HEK293 (cell line): Measurements from ENCODE around the gene OR2V1.

ENCODE experiments used
- CTCF ChIA-PET: fragments of 350-600 bp; formaldehyde crosslinking; extraction: SDS; loops from one replicate; lab custom pipeline; 2021; ENCODE audit warnings: antibody characterized with exemption; lab: Yijun Ruan, JAX
- POLR2A ChIA-PET: fragments of 300-600 bp; formaldehyde crosslinking; extraction: SDS; loops from one replicate; lab custom pipeline; 2020; ENCODE audit warnings: antibody characterized with exemption, inconsistent platforms; lab: Yijun Ruan, JAX
- H3K27ac ChIP-seq: fragments of 200-500 bp; sonication (Bioruptor generic); 2 replicates; pipeline ENCODE4 v1.5.1; 2014; ENCODE audit warnings: low read depth, low read length, control low read depth, inconsistent platforms; ENCODE audit errors: extremely low read depth
- H3K36me3 ChIP-seq, 2 experiments: fragments of 200-500 bp in 1 of 2; sonication (Bioruptor generic) in 1 of 2; 1 replicate in 1 of 2; 2 replicates in 1 of 2; pipeline ENCODE4 v1.5.1; 2014 to 2017; ENCODE audit warnings: inconsistent platforms in 2 of 2, low read length in 2 of 2; ENCODE audit not compliant: control insufficient read depth in 2 of 2, insufficient read depth in 1 of 2
- H3K4me1 ChIP-seq: fragments of 200-500 bp; sonication (Bioruptor generic); 2 replicates; pipeline ENCODE4 v1.5.1; 2014; ENCODE audit warnings: mild to moderate bottlenecking, low read length, inconsistent platforms; ENCODE audit not compliant: control insufficient read depth, insufficient read depth
- H3K4me3 ChIP-seq: 2 replicates; pipeline ENCODE4 v1.5.1; 2011; ENCODE audit warnings: low read depth, mild to moderate bottlenecking, control low read depth, low read length, moderate library complexity
- H3K9me3 ChIP-seq: fragments of 200-500 bp; sonication (Bioruptor generic); 2 replicates; pipeline ENCODE4 v1.5.1; 2014; ENCODE audit warnings: low read depth, low read length, inconsistent platforms; ENCODE audit not compliant: control insufficient read depth, insufficient read depth
- BCL11B ChIP-seq: fragments of 450-650 bp; formaldehyde crosslinking; IDR thresholded peaks from 2 replicates; pipeline ENCODE4 v1.5.1; 2016; ENCODE audit warnings: low read depth, missing biosample characterization, missing genetic modification characterization
- BCL6B ChIP-seq: fragments of 450-650 bp; formaldehyde crosslinking; IDR thresholded peaks from 2 replicates; pipeline ENCODE4 v1.5.1; 2017; ENCODE audit warnings: missing biosample characterization, missing genetic modification characterization
- KLF1 ChIP-seq: fragments of 450-650 bp; formaldehyde crosslinking; IDR thresholded peaks from 2 replicates; pipeline ENCODE4 v1.5.1; 2016; ENCODE audit warnings: missing biosample characterization, missing genetic modification characterization
- KLF7 ChIP-seq: fragments of 450-650 bp; formaldehyde crosslinking; IDR thresholded peaks from 2 replicates; pipeline ENCODE4 v1.5.1; 2016; ENCODE audit warnings: missing biosample characterization, missing genetic modification characterization, borderline replicate concordance
- PRDM2 ChIP-seq: fragments of 450-650 bp; formaldehyde crosslinking; IDR thresholded peaks from 2 replicates; pipeline ENCODE4 v1.5.1; 2016; ENCODE audit warnings: missing biosample characterization, missing genetic modification characterization, borderline replicate concordance
- TCF7L2 ChIP-seq: IDR thresholded peaks from 2 replicates; pipeline ENCODE4 v1.6.1; 2011; ENCODE audit warnings: low read depth, mild to moderate bottlenecking, inconsistent platforms, low read length, moderate library complexity, borderline replicate concordance
- YY2 ChIP-seq: fragments of 450-650 bp; formaldehyde crosslinking; IDR thresholded peaks from 2 replicates; pipeline ENCODE4 v1.5.1; 2016; ENCODE audit warnings: missing biosample characterization, missing genetic modification characterization
- ZBTB48 ChIP-seq: fragments of 450-650 bp; formaldehyde crosslinking; IDR thresholded peaks from 2 replicates; pipeline ENCODE4 v1.5.1; 2016; ENCODE audit warnings: missing biosample characterization, missing genetic modification characterization
- ZBTB7A ChIP-seq: fragments of 450-650 bp; formaldehyde crosslinking; IDR thresholded peaks from 2 replicates; pipeline ENCODE4 v1.5.1; 2016; ENCODE audit warnings: low read depth, missing biosample characterization, missing genetic modification characterization
- ZNF121 ChIP-seq: fragments of 450-650 bp; formaldehyde crosslinking; IDR thresholded peaks from 2 replicates; pipeline ENCODE4 v1.5.1; 2016; ENCODE audit warnings: missing biosample characterization, missing genetic modification characterization
- ZNF133 ChIP-seq: fragments of 450-650 bp; formaldehyde crosslinking; IDR thresholded peaks from 2 replicates; pipeline ENCODE4 v1.5.1; 2016; ENCODE audit warnings: missing biosample characterization, missing genetic modification characterization
- ZNF184 ChIP-seq: fragments of 450-650 bp; IDR thresholded peaks from 2 replicates; pipeline ENCODE4 v1.5.1; 2018; ENCODE audit warnings: missing biosample characterization, mild to moderate bottlenecking, missing genetic modification characterization
- ZNF677 ChIP-seq: fragments of 450-650 bp; IDR thresholded peaks from 2 replicates; pipeline ENCODE4 v1.5.0; 2018; ENCODE audit warnings: missing biosample characterization, mild to moderate bottlenecking, missing genetic modification characterization, moderate library complexity
- ZNF704 ChIP-seq: fragments of 450-650 bp; formaldehyde crosslinking; IDR thresholded peaks from 2 replicates; pipeline ENCODE4 v1.5.1; 2016; ENCODE audit warnings: missing biosample characterization, missing genetic modification characterization
- ZNF776 ChIP-seq: fragments of 450-650 bp; formaldehyde crosslinking; IDR thresholded peaks from 2 replicates; pipeline ENCODE4 v1.5.0; 2017; ENCODE audit warnings: missing biosample characterization, missing genetic modification characterization, borderline replicate concordance
- ZNF777 ChIP-seq: fragments of 450-650 bp; formaldehyde crosslinking; IDR thresholded peaks from 2 replicates; pipeline ENCODE4 v1.5.1; 2017; ENCODE audit warnings: missing biosample characterization, missing genetic modification characterization, borderline replicate concordance
- ZSCAN30 ChIP-seq: fragments of 450-650 bp; IDR thresholded peaks from 2 replicates; pipeline ENCODE4 v1.5.1; 2018; ENCODE audit warnings: missing biosample characterization, mild to moderate bottlenecking, missing genetic modification characterization, moderate library complexity

The OR2V1 gene

GRCh38 chr5:181158869-181159268 is 27.9 kb upstream of the OR2V1 start:
- Histone ChIP-seq H3K27ac (no peak overlapping the region), H3K4me1 (peaks cover 4% of the 10 kb centered on the region), H3K9me3 (no peaks in the 10 kb centered on the region), H3K4me3 (no peak overlapping the region), H3K36me3 (no peaks in the 10 kb centered on the region)
- no peak for TF ChIP-seq ZNF677 (tag by site-specific recombination)
- peak; percentile 53; the same call in 1 of the 2 replicates for TF ChIP-seq ZNF121
- ChIA-PET CTCF (interaction anchor here (0.6 to 2.0 kb wide), 7 partner anchors 9 to 292 kb away, joined by 3 to 5 read pairs (median 3); no protein-coding TSS in a partner anchor), POLR2A (no interaction called here)

GRCh38 chr5:181156758-181157157 is 25.8 kb upstream of the OR2V1 start:
- Histone ChIP-seq H3K4me3 (no peak overlapping the region), H3K27ac (no peak overlapping the region), H3K36me3 (no peaks in the 10 kb centered on the region)
- TF ChIP-seq BCL6B (tag by site-specific recombination) (no peak), ZNF184 (tag by site-specific recombination) (no peak), ZNF777 (tag by site-specific recombination) (no peak), ZNF704 (no peak), YY2 (tag by site-specific recombination) (no peak), ZNF776 (tag by site-specific recombination) (no peak), ZBTB48 (no peak), PRDM2 (tag by site-specific recombination) (no peak), ZBTB7A (tag by site-specific recombination) (no peak), KLF1 (tag by site-specific recombination) (no peak), TCF7L2 (no peak), ZSCAN30 (tag by site-specific recombination) (no peak), BCL11B (tag by site-specific recombination) (no peak), ZNF133 (tag by site-specific recombination) (no peak), KLF7 (tag by site-specific recombination) (no peak)
- TF ChIP-seq, all 188 proteins: peak for 0
- Histone ChIP-seq H3K9me3 (no peaks in the 10 kb centered on the region), H3K4me1 (peaks cover 4% of the 10 kb centered on the region)
- POLR2A ChIA-PET = no interaction called here
- CTCF ChIA-PET = interaction anchor here (0.6 kb wide), 2 partner anchors 19 to 70 kb away, joined by 3 read pairs; no protein-coding TSS in a partner anchor
